Astrocyte (in vitro differentiated cells and primary cell): ENCODE results near the gene CHSY1. TPM values are rescaled to one million over a fixed set of nuclear protein-coding genes. Genes with fewer than 3 reads are reported as not detected.
A peak's percentile ranks its signal among the peaks of the same experiment; 100 is the strongest.

ENCODE experiments used
- DNase-seq: peaks from one replicate; pipeline ENCODE4 v3.0.0-alpha.2; 2010; ENCODE audit warnings: low read depth
- FAIRE-seq: peaks from 2 replicates; lab custom pipeline; 2011; peaks lifted over from hg19 to GRCh38; lab: Jason Lieb, UNC
- H2AFZ ChIP-seq: 2 replicates; pipeline ENCODE4 v1.6.0; 2012; ENCODE audit warnings: low read depth, low read length, inconsistent platforms
- H3K27ac ChIP-seq: 2 replicates; pipeline ENCODE4 v1.5.1; 2011; ENCODE audit warnings: low read depth, low read length, inconsistent platforms
- H3K27me3 ChIP-seq: 2 replicates; pipeline ENCODE4 v1.6.0; 2011; ENCODE audit warnings: low read length, inconsistent platforms; ENCODE audit not compliant: insufficient read depth
- H3K36me3 ChIP-seq: 2 replicates; pipeline ENCODE4 v1.5.1; 2011; ENCODE audit warnings: low read length, inconsistent platforms; ENCODE audit not compliant: insufficient read depth
- H3K4me1 ChIP-seq: 2 replicates; pipeline ENCODE4 v1.5.1; 2011; ENCODE audit warnings: low read length, inconsistent platforms; ENCODE audit not compliant: insufficient read depth
- H3K4me2 ChIP-seq: 2 replicates; pipeline ENCODE4 v1.6.0; 2012; ENCODE audit warnings: low read length, inconsistent platforms
- H3K4me3 ChIP-seq: 2 replicates; pipeline ENCODE4 v1.5.1; 2011; ENCODE audit warnings: low read depth, mild to moderate bottlenecking, low read length, inconsistent platforms; ENCODE audit not compliant: insufficient read depth
- H3K79me2 ChIP-seq: 2 replicates; pipeline ENCODE4 v1.6.0; 2012; ENCODE audit warnings: mild to moderate bottlenecking, low read length, inconsistent platforms; ENCODE audit not compliant: insufficient read depth
- H3K9ac ChIP-seq: 2 replicates; pipeline ENCODE4 v1.6.0; 2012; ENCODE audit warnings: mild to moderate bottlenecking, low read length, inconsistent platforms
- H3K9me3 ChIP-seq: 2 replicates; pipeline ENCODE4 v1.5.1; 2012; ENCODE audit warnings: low read depth, mild to moderate bottlenecking, low read length, inconsistent platforms; ENCODE audit not compliant: insufficient read depth
- H4K20me1 ChIP-seq: 2 replicates; pipeline ENCODE4 v1.6.0; 2012; ENCODE audit warnings: low read length, inconsistent platforms; ENCODE audit not compliant: insufficient read depth
- H3K27ac Mint-ChIP-seq: one replicate; pipeline ENCODE4 v1.8.0; 2021; ENCODE audit warnings: mild to moderate bottlenecking, mixed read lengths; ENCODE audit not compliant: unreplicated experiment
- H3K27me3 Mint-ChIP-seq: one replicate; pipeline ENCODE4 v1.8.0; 2021; ENCODE audit warnings: low read depth, mixed read lengths; ENCODE audit not compliant: unreplicated experiment
- H3K36me3 Mint-ChIP-seq: one replicate; pipeline ENCODE4 v1.8.0; 2021; ENCODE audit warnings: low read depth, mixed read lengths; ENCODE audit not compliant: unreplicated experiment
- H3K4me1 Mint-ChIP-seq: one replicate; pipeline ENCODE4 v1.8.0; 2021; ENCODE audit warnings: low read depth, mixed read lengths; ENCODE audit not compliant: unreplicated experiment
- H3K4me3 Mint-ChIP-seq: one replicate; pipeline ENCODE4 v1.8.0; 2021; ENCODE audit warnings: mild to moderate bottlenecking, moderate library complexity, mixed read lengths; ENCODE audit not compliant: unreplicated experiment
- H3K9me3 Mint-ChIP-seq: one replicate; pipeline ENCODE4 v1.8.0; 2021; ENCODE audit warnings: mild to moderate bottlenecking, mixed read lengths; ENCODE audit not compliant: unreplicated experiment
- EZH2 ChIP-seq: IDR thresholded peaks from 2 replicates; pipeline ENCODE4 v1.6.1; 2012; ENCODE audit warnings: mild to moderate bottlenecking, low read length, inconsistent platforms; ENCODE audit not compliant: insufficient read depth
- total RNA-seq: library from RNA; stranded (reverse); gene quantifications from 2 replicates; pipeline ENCODE4 v1.2.1, GENCODE V29; 2021
- TF ChIP-seq, protein P1 (sequence below): IDR thresholded peaks from 2 replicates; pipeline ENCODE4 v1.5.1; 2011; ENCODE audit warnings: low read depth, mild to moderate bottlenecking, inconsistent platforms, low read length, moderate library complexity; ENCODE audit not compliant: insufficient read depth

CHSY1 gene
- total RNA-seq, 1 donor from 2014 or later = 42.2 TPM

DNA sequence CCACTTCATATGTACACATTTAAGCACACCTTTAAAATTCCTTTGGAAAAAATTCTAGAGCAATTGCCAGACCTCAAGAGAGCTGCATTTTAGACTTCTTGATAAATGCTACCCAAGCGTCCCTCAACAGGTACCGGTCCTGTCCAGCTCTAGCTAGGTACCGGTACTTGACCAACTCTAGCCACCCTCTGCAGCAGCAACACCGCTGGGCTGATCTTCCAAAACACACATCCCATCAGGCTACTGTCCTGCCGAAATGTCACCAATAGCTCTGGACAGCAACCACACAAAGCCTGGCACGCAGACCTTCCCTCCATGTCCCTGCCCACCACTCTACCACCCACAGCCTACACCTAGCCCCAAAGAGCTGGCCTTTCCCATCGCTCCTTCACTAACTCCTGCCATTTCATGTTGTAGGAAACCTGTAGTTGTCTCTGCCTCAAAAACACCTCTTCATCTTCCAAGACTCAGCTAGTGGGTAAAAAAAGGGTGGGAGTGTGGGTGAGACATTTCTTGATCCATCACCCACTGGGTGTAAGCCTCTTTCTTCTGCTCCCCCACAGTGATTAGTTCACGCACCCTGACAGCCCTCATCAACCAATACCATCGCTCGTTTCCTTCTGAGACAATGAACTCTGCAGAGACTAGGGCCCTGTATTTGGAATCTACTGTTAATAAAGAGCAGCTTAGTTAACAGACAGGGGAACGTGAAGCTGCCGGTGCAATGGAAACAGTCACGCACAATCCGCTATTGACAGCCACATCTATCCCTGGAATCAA, 6.8 kb downstream of the CHSY1 start:
- Mint-ChIP-seq H3K27me3 (no peaks in the 10 kb centered on the region), H3K36me3 (peaks cover 3% of the 10 kb centered on the region), H3K27ac (no peak overlapping the region), H3K4me1 (peaks cover 27% of the 10 kb centered on the region), H3K4me3 (peak overlapping the region; percentile 1), H3K9me3 (no peaks in the 10 kb centered on the region)
- H3K79me2 ChIP-seq = peaks cover 100% of the 10 kb centered on the region
- no peaks in the 10 kb centered on the region for H3K9me3 ChIP-seq
- H4K20me1 ChIP-seq = peaks cover 98% of the 10 kb centered on the region
- H3K4me1 ChIP-seq = peaks cover 40% of the 10 kb centered on the region
- no peak overlapping the region for H3K4me3 ChIP-seq
- peaks cover 20% of the 10 kb centered on the region for H3K36me3 ChIP-seq
- peak overlapping the region; percentile 21 for H3K4me2 ChIP-seq
- no peak overlapping the region for H2AFZ ChIP-seq
- DNase-seq (no peak), FAIRE-seq (no peak)
- H3K27ac ChIP-seq = no peak overlapping the region
- no peaks in the 10 kb centered on the region for H3K27me3 ChIP-seq
- H3K9ac ChIP-seq = no peak overlapping the region
- TF ChIP-seq, protein P1, sequence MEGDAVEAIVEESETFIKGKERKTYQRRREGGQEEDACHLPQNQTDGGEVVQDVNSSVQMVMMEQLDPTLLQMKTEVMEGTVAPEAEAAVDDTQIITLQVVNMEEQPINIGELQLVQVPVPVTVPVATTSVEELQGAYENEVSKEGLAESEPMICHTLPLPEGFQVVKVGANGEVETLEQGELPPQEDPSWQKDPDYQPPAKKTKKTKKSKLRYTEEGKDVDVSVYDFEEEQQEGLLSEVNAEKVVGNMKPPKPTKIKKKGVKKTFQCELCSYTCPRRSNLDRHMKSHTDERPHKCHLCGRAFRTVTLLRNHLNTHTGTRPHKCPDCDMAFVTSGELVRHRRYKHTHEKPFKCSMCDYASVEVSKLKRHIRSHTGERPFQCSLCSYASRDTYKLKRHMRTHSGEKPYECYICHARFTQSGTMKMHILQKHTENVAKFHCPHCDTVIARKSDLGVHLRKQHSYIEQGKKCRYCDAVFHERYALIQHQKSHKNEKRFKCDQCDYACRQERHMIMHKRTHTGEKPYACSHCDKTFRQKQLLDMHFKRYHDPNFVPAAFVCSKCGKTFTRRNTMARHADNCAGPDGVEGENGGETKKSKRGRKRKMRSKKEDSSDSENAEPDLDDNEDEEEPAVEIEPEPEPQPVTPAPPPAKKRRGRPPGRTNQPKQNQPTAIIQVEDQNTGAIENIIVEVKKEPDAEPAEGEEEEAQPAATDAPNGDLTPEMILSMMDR = no peak
- TF ChIP-seq EZH2 = no peak

DNA sequence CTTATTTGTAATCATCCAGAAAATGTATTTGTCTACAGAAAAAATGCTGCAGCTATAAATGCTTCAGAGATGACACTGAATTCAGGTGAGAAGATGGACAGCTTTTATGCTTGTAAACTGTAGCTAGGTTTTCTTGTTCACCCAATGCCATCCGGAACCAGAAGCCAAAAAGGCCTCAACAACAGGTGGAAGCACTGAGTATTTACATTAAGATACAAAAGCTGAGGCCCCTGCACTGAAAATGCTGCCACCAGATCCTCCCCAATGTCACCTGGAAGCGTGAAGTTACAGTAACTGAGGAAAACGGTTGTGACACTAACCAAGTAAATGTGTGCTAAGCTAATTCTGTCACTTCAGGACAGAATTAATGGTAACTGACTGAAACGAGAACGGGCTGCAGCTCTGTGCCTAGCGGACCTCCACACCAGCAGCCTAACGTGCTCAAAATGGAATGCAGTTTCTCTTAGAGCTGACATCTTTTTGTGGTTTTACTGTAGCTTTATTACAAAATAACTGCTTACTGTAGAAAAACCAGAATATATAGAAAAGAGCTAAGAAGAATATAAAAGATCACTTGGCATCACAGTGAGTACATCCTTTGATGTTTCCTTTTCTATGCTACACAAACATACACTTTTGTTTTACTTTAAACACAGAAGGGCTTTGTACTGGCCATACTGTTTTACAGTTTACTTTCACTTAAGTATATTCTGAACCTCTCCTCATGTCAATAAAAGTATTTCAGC, 7.6 kb downstream of the CHSY1 start:
- no peaks in the 10 kb centered on the region for H3K27me3 Mint-ChIP-seq
- H3K4me1 ChIP-seq = peaks cover 35% of the 10 kb centered on the region
- H3K79me2 ChIP-seq = peaks cover 100% of the 10 kb centered on the region
- no peaks in the 10 kb centered on the region for H3K27me3 ChIP-seq
- peaks cover 20% of the 10 kb centered on the region for H3K36me3 ChIP-seq
- peaks cover 24% of the 10 kb centered on the region for H3K4me1 Mint-ChIP-seq
- no peak overlapping the region for H3K4me3 Mint-ChIP-seq
- no peak for TF ChIP-seq EZH2
- TF ChIP-seq, protein P1 = no peak
- no peak overlapping the region for H3K27ac ChIP-seq
- H3K36me3 Mint-ChIP-seq = peaks cover 3% of the 10 kb centered on the region
- no peak overlapping the region for H3K4me3 ChIP-seq
- no peak overlapping the region for H3K27ac Mint-ChIP-seq
- no peaks in the 10 kb centered on the region for H3K9me3 ChIP-seq
- H4K20me1 ChIP-seq = peaks cover 99% of the 10 kb centered on the region
- no peak overlapping the region for H3K9ac ChIP-seq
- no peak overlapping the region for H2AFZ ChIP-seq
- H3K9me3 Mint-ChIP-seq = no peaks in the 10 kb centered on the region
- H3K4me2 ChIP-seq = peak overlapping the region; percentile 21
- FAIRE-seq (no peak), DNase-seq (peak; percentile 62)
